Hepatic stellate cell (primary cell): Measurements from ENCODE around the gene PADI6.
A peak's percentile ranks its signal among the peaks of the same experiment; 100 is the strongest.
"Not testable (repeated sequence)": the region's sequence is repeated elsewhere in the genome, so short reads cannot be mapped to it uniquely, and the experiment has no call there.

Experiments
- DNase-seq: peaks from one replicate; pipeline ENCODE4 v3.0.0; 2011; ENCODE audit warnings: low spot score

PADI6 gene

GRCh38 chr1:17371896-17372295 lies at the start of gene PADI6:
Gene PADI6 (plus strand): TSS chr1:17372196. CDS start chr1:17372246, 50 bp downstream.
- DNase-seq = no peak

- DNase-seq = no peak
Observed at GRCh38 chr1:17328855-17329254, 43.1 kb upstream of the PADI6 start.

GRCh38 chr1:17329610-17330009 lies 42.4 kb upstream of the PADI6 start:
- no peak for DNase-seq

- no peak for DNase-seq
Observed at GRCh38 chr1:17330856-17331255, 41.1 kb upstream of the PADI6 start.

- DNase-seq = no peak
Observed at GRCh38 chr1:17333081-17333480, 38.9 kb upstream of the PADI6 start.

- peak; percentile 57 for DNase-seq
Observed at GRCh38 chr1:17335821-17336710, 35.9 kb upstream of the PADI6 start.

- DNase-seq = no peak
Observed at GRCh38 chr1:17338706-17339493, 33.1 kb upstream of the PADI6 start.

GRCh38 chr1:17339521-17339920 lies 32.5 kb upstream of the PADI6 start:
- DNase-seq = no peak

- DNase-seq = no peak
Observed at GRCh38 chr1:17340358-17340757, 31.6 kb upstream of the PADI6 start.

GRCh38 chr1:17342014-17342441 lies 30.0 kb upstream of the PADI6 start:
- DNase-seq = no peak

GRCh38 chr1:17345506-17345905 lies 26.5 kb upstream of the PADI6 start:
- DNase-seq = not testable (repeated sequence)

- DNase-seq = no peak
Observed at GRCh38 chr1:17346046-17346789, 25.8 kb upstream of the PADI6 start.

GRCh38 chr1:17347769-17348592 lies 24.0 kb upstream of the PADI6 start:
- no peak for DNase-seq

GRCh38 chr1:17348593-17349234 lies 23.3 kb upstream of the PADI6 start:
- DNase-seq = no peak

- DNase-seq = no peak
Observed at GRCh38 chr1:17350083-17350482, 21.9 kb upstream of the PADI6 start.

- no peak for DNase-seq
Observed at GRCh38 chr1:17350928-17351446, 21.0 kb upstream of the PADI6 start.

GRCh38 chr1:17351598-17352324 lies 20.2 kb upstream of the PADI6 start:
- no peak for DNase-seq

GRCh38 chr1:17352419-17352909 lies 19.5 kb upstream of the PADI6 start:
- no peak for DNase-seq

GRCh38 chr1:17355898-17356297 lies 16.1 kb upstream of the PADI6 start:
- DNase-seq = no peak
